H9 (cell line): ENCODE data around the gene SLC19A1. TPM values are rescaled to one million over a fixed set of nuclear protein-coding genes. Genes with fewer than 3 reads are reported as not detected.

Experiments used
- DNase-seq: peaks from one replicate; pipeline ENCODE4 v3.0.0-alpha.2; 2017
- H2AFZ ChIP-seq: one replicate; pipeline ENCODE4 v1.6.1; 2013; ENCODE audit warnings: mild to moderate bottlenecking, low read length, control low read depth, moderate library complexity
- H2AK5ac ChIP-seq: 2 replicates; pipeline ENCODE4 v1.6.1; 2013; ENCODE audit warnings: low read length, control low read depth, mixed read lengths; ENCODE audit not compliant: insufficient read length
- H2BK120ac ChIP-seq: one replicate; pipeline ENCODE4 v1.6.1; 2013; ENCODE audit warnings: low read depth, mild to moderate bottlenecking, low read length, control low read depth, inconsistent platforms; ENCODE audit not compliant: poor library complexity, severe bottlenecking
- H2BK12ac ChIP-seq: 2 replicates; pipeline ENCODE4 v1.6.1; 2013; ENCODE audit warnings: low read length, control low read depth, mixed read lengths, low read depth; ENCODE audit not compliant: insufficient read length
- H2BK15ac ChIP-seq: 2 replicates; pipeline ENCODE4 v1.6.1; 2013; ENCODE audit warnings: low read depth, low read length, control low read depth
- H2BK20ac ChIP-seq: one replicate; pipeline ENCODE4 v1.6.1; 2013; ENCODE audit warnings: low read depth, mild to moderate bottlenecking, low read length, control low read depth, inconsistent platforms; ENCODE audit not compliant: poor library complexity, severe bottlenecking
- H2BK5ac ChIP-seq: 2 replicates; pipeline ENCODE4 v1.6.1; 2013; ENCODE audit warnings: low read length, control low read depth, mixed read lengths; ENCODE audit not compliant: insufficient read length
- H3K14ac ChIP-seq: 2 replicates; pipeline ENCODE4 v1.6.1; 2013; ENCODE audit warnings: low read length, control low read depth; ENCODE audit not compliant: insufficient read depth
- H3K18ac ChIP-seq: 2 replicates; pipeline ENCODE4 v1.6.1; 2013; ENCODE audit warnings: low read depth, mild to moderate bottlenecking, mixed read lengths, low read length, control low read depth; ENCODE audit not compliant: insufficient read length
- H3K23ac ChIP-seq: 2 replicates; pipeline ENCODE4 v1.6.1; 2013; ENCODE audit warnings: low read length, control low read depth, mixed read lengths, low read depth; ENCODE audit not compliant: insufficient read length
- H3K23me2 ChIP-seq: 2 replicates; pipeline ENCODE4 v1.6.1; 2013; ENCODE audit warnings: low read depth, mild to moderate bottlenecking, mixed read lengths, low read length, control low read depth; ENCODE audit not compliant: insufficient read length, poor library complexity, severe bottlenecking
- H3K27ac ChIP-seq: 2 replicates; pipeline ENCODE4 v1.5.1; 2013; ENCODE audit warnings: low read length, control low read depth, mixed read lengths, low read depth; ENCODE audit not compliant: insufficient read length
- H3K27me3 ChIP-seq: 2 replicates; pipeline ENCODE4 v1.6.1; 2013; ENCODE audit warnings: low read length, control low read depth, inconsistent platforms; ENCODE audit not compliant: insufficient read depth
- H3K4ac ChIP-seq: 2 replicates; pipeline ENCODE4 v1.6.1; 2013; ENCODE audit warnings: low read depth, mild to moderate bottlenecking, control low read depth, inconsistent platforms, low read length, moderate library complexity
- H3K4me1 ChIP-seq: 2 replicates; pipeline ENCODE4 v1.6.1; 2013; ENCODE audit warnings: low read length, control low read depth, inconsistent platforms; ENCODE audit not compliant: insufficient read depth
- H3K4me2 ChIP-seq: 2 replicates; pipeline ENCODE4 v1.6.1; 2013; ENCODE audit warnings: low read length, control low read depth, mixed read lengths; ENCODE audit not compliant: insufficient read length, insufficient read depth
- H3K56ac ChIP-seq: 2 replicates; pipeline ENCODE4 v1.6.1; 2013; ENCODE audit warnings: low read depth, mild to moderate bottlenecking, mixed read lengths, low read length, control low read depth; ENCODE audit not compliant: insufficient read length
- H3K79me1 ChIP-seq: 2 replicates; pipeline ENCODE4 v1.6.1; 2013; ENCODE audit warnings: low read depth, mild to moderate bottlenecking, moderate library complexity, low read length, control low read depth, inconsistent platforms; ENCODE audit not compliant: insufficient read depth, poor library complexity, severe bottlenecking
- H3K79me2 ChIP-seq: 2 replicates; pipeline ENCODE4 v1.6.1; 2013; ENCODE audit warnings: low read length, control low read depth, inconsistent platforms; ENCODE audit not compliant: insufficient read depth
- H3K9ac ChIP-seq: 2 replicates; pipeline ENCODE4 v1.6.1; 2013; ENCODE audit warnings: low read length, control low read depth, mixed read lengths; ENCODE audit not compliant: insufficient read length; ENCODE audit errors: extremely low read depth
- H3K9me3 ChIP-seq: one replicate; pipeline ENCODE4 v1.6.1; 2013; ENCODE audit warnings: low read depth, low read length, inconsistent platforms; ENCODE audit not compliant: control insufficient read depth
- H3T11ph ChIP-seq: one replicate; pipeline ENCODE4 v1.6.1; 2013; ENCODE audit warnings: mild to moderate bottlenecking, low read length, control low read depth, inconsistent platforms
- H4K20me1 ChIP-seq: one replicate; pipeline ENCODE4 v1.6.1; 2013; ENCODE audit not compliant: control insufficient read depth, insufficient read length, insufficient read depth
- H4K5ac ChIP-seq: 2 replicates; pipeline ENCODE4 v1.6.1; 2013; ENCODE audit warnings: low read depth, mild to moderate bottlenecking, mixed read lengths, low read length, control low read depth; ENCODE audit not compliant: insufficient read length
- H4K8ac ChIP-seq: replicated peaks from 2 replicates; pipeline ENCODE4 v1.6.1; 2013; ENCODE audit warnings: low read length, control low read depth, mixed read lengths, low read depth; ENCODE audit not compliant: insufficient read length
- H4K91ac ChIP-seq: 2 replicates; pipeline ENCODE4 v1.6.1; 2013; ENCODE audit warnings: low read depth, mild to moderate bottlenecking, moderate library complexity, mixed read lengths, low read length, control low read depth; ENCODE audit not compliant: insufficient read length
- H3K27ac Mint-ChIP-seq, 3 experiments: 2 replicates in 2 of 3; 3 replicates in 1 of 3; pipeline ENCODE4 v1.8.0; 2020 to 2021; ENCODE audit warnings: mixed read lengths in 3 of 3, mild to moderate bottlenecking in 1 of 3, moderate library complexity in 1 of 3
- H3K27me3 Mint-ChIP-seq: 2 replicates; pipeline ENCODE4 v1.8.0; 2021; ENCODE audit warnings: low read depth, mild to moderate bottlenecking, moderate library complexity, mixed read lengths
- H3K36me3 Mint-ChIP-seq, 3 experiments: 2 replicates in 2 of 3; 3 replicates in 1 of 3; pipeline ENCODE4 v1.8.0; 2020 to 2021; ENCODE audit warnings: low read depth in 3 of 3, mixed read lengths in 3 of 3; ENCODE audit not compliant: insufficient read depth in 1 of 3
- H3K4me1 Mint-ChIP-seq, 2 experiments: 2 replicates each; pipeline ENCODE4 v1.8.0; 2020; ENCODE audit warnings: mixed read lengths in 2 of 2
- H3K4me3 Mint-ChIP-seq, 2 experiments: 2 replicates in 1 of 2; 3 replicates in 1 of 2; pipeline ENCODE4 v1.8.0; 2020 to 2021; ENCODE audit warnings: mild to moderate bottlenecking in 2 of 2, mixed read lengths in 2 of 2, moderate library complexity in 1 of 2
- H3K9me3 Mint-ChIP-seq, 2 experiments: 2 replicates in 1 of 2; 3 replicates in 1 of 2; pipeline ENCODE4 v1.8.0; 2020; ENCODE audit warnings: mild to moderate bottlenecking in 2 of 2, mixed read lengths in 2 of 2, moderate library complexity in 1 of 2
- CTCF ChIP-seq: fragments of 200-600 bp; sonication (generic); conservative IDR thresholded peaks from 3 replicates; pipeline ENCODE4 v1.8.0; 2021; ENCODE audit warnings: antibody characterized with exemption, mild to moderate bottlenecking
- WGBS: extraction: QIAGEN DNeasy Blood & Tissue Kit; methylation state at CpG from one replicate; pipeline ENCODE4 v1.1.7; 2013; ENCODE audit warnings: missing lambda C conversion rate, low lambda C conversion rate, mixed read lengths; ENCODE audit not compliant: insufficient read length; ENCODE audit errors: extremely low coverage; 5-methylcytosine and 5-hydroxymethylcytosine counted together
- total RNA-seq: library from RNA; stranded (reverse); gene quantifications from 2 replicates; pipeline ENCODE4 v1.2.1, GENCODE V29; 2021

The SLC19A1 gene
- total RNA-seq, 1 experiment from 2014 or later = 32.4 TPM

DNA sequence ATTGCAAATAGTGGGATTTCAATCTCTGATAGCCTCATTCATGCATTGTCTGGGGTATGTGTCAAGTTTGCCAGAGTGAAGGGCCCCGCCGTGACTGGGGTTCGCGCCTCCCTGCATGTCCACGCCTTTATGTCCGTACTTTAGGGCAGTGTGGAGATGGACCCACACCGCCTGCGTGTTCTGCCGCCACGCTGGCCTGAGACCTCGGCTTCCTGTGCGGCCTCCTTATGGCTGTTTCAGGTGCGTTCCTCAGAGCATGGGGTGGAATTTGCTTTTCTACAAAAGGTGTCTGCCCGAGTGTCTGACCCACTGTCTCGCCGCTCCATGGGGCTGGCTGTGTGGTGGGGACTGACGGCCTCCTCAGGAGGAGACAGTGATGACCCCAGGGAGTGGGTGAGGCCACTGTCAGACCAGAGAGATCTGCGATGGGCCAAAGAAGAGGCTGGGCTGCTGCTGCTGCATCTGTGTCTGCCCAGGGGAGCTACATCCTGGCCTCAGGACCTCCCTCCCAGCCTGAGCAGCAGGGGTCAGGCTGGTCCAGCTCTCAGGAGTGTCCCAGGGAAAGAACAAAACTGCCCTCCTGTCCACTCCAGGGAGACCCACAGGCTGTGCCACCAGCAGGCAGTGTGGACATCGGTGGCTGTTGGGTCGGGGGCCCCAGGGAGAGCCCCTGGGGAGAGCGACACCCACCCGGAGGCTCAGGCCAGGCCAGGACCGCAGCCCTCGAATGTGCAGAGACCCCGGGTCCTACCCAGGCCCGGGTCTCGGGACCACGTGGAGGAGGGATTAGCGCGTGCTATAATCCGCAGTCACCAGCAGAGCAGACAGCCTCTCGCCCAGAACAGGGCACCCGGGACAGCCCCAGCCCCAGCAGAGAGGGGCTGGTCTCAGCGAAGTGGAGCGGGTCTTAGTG is 9.8 kb upstream of the SLC19A1 start:
- Histone ChIP-seq H3K23me2 (no peaks in the 10 kb centered on the region), H3K23ac (no peak overlapping the region), H2BK120ac (no peak overlapping the region), H2AK5ac (no peak overlapping the region), H2BK20ac (no peak overlapping the region), H3K27ac (no peak overlapping the region), H2BK12ac (no peak overlapping the region), H3K9ac (no peak overlapping the region), H4K20me1 (no peaks in the 10 kb centered on the region), H3K79me1 (no peaks in the 10 kb centered on the region), H3K9me3 (no peaks in the 10 kb centered on the region), H2BK5ac (no peak overlapping the region), H3K56ac (no peak overlapping the region), H2BK15ac (no peak overlapping the region), H3K14ac (no peak overlapping the region; the same call in 1 of the 2 replicates), H3K4ac (no peak overlapping the region), H4K8ac (no peak overlapping the region), H3K18ac (no peak overlapping the region), H3K79me2 (no peaks in the 10 kb centered on the region), H3K4me2 (no peak overlapping the region), H3T11ph (no peak overlapping the region), H4K5ac (no peak overlapping the region), H2AFZ (no peak overlapping the region), H3K4me1 (peaks cover 2% of the 10 kb centered on the region; the same call in 1 of the 2 replicates), H4K91ac (no peak overlapping the region), H3K27me3 (no peaks in the 10 kb centered on the region)
- H3K4me3 Mint-ChIP-seq = no peak overlapping the region
- peaks cover 0 to 7% (median 1%) of the 10 kb centered on the region in 3 experiments; a peak in 2 of 7 replicates for H3K36me3 Mint-ChIP-seq
- DNase-seq = peak; percentile 33
- TF ChIP-seq CTCF = no peak
- peaks cover 23 to 30% of the 10 kb centered on the region in 2 experiments for H3K4me1 Mint-ChIP-seq
- H3K27me3 Mint-ChIP-seq = peaks cover 27% of the 10 kb centered on the region
- peak overlapping the region in 1 of 3 experiments; percentile 74; a peak in 1 of 7 replicates for H3K27ac Mint-ChIP-seq
- H3K9me3 Mint-ChIP-seq = peaks cover 3 to 6% of the 10 kb centered on the region in 2 experiments; a peak in 3 of 5 replicates
- no CpG with 5 or more reads among the region's 35 CpGs for WGBS
